Measurements from ENCODE around the gene ZMYM2.
A peak's percentile ranks its signal among the peaks of the same experiment; 100 is the strongest.
"Not testable (repeated sequence)": the region's sequence is repeated elsewhere in the genome, so short reads cannot be mapped to it uniquely, and the experiment has no call there.

ZMYM2 gene

GRCh38 chr13:19958155-19959111 lies at the start of gene ZMYM2:
TSS of gene ZMYM2 (plus strand) at chr13:19958727. CDS start at chr13:19993073, 34,346 bp downstream.
- DNase-seq, result peak; percentile 95

DNA sequence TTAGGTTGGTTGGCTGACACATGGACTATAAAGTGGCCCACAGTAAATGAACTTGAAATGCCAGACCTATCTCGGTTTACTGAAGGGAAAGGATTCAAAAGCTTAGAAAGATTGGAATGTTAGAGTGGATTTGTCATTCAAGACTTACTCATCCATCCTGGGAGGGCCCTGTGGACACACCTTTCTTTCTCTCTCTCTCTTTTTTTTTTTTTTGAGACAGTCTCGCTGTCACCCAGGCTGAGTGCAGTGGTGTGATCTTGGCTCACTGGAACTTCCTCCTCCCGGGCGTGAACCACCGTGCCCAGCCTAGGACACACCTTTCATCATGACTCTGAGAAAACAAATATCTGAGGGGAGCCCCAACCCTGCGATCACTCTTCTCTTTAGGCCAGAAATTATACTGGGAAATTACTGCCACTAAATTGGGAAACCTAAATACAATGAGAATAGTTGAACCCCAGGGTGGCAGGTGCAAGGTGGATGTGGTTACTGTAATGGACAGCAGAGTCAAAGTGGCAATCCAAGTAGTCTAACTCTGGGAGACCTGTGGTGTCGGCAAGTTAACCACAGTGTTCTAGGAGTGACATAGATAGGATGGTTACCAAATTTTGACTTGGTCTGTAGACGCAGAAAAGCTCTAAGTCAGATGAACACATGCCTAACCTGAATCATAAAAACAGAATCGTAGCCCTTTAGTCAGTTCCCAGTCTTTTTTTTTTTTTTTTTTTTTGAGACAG lies 48.0 kb upstream of the ZMYM2 start:
- no peak for DNase-seq

DNA sequence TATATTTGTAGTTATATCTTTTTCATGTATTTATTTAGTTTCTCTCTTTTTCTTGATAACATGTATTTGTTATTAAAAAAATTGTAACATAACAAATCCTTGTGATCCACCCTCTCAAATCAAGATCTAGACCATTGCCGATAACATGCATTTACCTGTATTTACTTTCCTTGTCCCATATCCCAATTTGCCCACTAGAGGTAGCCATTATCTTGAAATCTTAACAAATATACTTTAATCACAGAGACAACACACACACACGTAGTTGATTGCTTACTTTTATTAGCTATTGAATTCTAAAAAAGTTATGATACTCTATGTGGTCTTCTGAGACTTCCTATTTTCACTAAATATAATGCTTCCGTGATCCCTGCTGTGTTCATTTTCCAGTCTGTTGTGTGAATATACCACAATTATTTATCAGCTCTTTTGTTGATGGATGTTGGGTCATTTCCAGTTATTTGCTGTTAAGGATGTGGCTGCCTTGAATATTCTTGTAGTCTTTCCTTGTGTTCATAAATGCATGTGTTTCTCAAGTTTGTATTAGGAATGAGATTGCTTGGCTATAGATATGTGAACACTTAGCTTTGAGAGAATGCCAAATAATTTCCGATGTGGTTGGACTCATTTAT lies 31.3 kb upstream of the ZMYM2 start:
- no peak for DNase-seq

DNA sequence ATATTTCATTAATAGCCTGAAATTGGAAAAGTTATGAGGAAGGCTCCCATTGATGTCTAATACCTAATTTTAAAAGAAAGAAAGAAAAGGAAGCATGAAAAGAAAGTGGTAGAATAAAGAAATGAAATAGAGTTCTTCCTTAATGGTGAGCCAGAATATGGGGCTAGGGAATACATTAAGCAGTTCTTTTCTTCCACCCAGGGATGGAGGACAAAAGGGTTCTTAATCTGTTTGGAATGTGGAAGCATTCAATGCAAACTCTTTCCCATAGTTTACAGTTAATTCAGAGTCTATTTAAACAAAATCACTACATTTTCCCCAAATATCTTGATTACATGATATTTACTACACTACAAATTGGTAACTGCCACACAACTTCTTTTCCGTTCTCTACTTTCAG lies 18.4 kb upstream of the ZMYM2 start:
- no peak for DNase-seq

- no peak for DNase-seq
Measured at GRCh38 chr13:19950374-19950773, 8.2 kb upstream of the ZMYM2 start.

DNA sequence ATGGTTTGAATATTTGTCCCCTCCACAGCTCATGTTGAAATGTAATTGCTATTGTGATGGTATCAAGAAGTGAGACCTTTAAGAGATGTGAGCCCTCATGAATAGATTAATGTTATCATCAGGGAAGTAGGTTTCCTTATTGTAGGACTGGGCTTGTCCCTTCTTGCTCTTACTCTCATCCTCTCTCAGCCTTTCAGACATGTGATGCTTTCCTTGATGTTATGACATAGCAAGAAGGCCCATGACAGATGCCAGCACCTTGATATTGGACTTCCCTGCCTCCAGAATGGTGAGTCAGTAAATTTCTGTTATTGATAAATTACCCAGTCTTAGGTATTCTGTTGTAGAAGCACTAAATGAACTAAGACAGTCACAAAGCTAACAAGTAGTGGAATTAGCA lies 5.7 kb upstream of the ZMYM2 start:
- no peak for DNase-seq

DNA sequence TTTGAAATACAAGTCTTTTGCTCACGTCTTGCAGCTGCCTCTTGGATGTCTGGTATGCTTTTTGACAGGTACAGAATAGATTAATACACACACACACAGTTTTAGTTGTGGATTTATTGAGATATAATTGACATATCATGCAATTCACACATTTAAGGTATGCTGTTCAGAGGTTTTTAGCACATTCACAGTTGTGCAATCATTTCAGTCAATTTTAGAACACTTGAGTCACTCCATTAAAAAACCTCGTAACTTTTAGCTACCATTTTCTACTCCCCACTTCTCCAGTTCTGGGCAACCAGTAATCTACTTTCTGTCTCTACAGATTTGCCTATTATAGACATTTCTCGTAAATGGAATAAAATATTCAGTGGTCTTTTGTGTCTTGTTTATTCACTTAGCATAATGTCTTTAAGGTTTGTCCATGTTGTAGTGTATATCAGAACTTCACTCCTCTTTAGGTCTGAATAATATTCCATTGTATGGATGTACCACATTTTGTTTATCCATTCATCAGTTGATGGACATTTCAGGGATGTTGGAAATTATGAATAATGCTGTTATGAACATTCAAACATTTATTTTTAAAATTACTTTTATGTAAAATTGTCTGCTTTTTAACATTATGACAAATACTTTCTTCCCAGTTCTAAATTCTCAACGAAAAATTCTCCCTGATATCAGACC lies 2.5 kb upstream of the ZMYM2 start:
- DNase-seq, result no peak

DNA sequence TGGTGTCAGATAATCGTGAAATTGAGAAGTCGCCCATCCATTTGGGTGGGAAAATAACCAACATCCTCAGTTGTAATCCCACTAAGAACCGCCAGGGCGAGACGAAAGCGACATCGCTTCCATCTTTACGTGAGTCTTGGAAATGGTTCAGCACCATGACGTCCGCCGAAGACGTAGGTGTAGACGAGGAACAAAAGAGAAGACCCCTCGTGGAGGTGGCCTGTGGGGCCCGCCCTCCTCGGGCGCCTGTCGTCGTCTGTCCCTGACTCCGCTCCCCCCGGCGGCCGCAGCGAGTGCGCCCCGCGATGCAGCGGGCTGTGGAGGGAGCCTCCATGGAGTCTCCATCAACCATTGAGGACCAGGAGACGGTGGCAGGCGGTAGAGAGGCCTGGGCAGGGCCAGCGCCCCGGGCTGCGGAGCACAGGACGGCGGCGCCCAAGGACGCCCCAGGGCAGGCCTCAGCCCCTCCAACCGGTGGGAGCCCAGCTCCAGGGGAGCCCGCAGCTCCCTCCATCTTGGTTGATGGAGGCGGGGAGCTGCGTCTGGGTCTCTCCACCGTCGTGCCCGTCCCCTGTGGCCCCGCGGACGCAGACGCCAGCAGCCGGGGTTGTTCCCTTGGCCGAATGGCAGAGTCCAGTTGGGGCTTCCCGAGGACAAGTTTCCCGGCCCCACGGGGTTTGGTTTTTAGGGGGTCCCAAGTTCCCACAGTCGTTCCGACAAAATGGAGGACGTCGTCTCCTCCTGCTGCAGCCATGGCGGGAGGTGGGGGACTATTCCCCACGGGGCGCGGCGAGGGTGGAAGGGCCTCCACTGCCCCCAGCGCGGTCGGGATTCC lies 990 bp upstream of the ZMYM2 start:
- peak; percentile 85 for DNase-seq

DNA sequence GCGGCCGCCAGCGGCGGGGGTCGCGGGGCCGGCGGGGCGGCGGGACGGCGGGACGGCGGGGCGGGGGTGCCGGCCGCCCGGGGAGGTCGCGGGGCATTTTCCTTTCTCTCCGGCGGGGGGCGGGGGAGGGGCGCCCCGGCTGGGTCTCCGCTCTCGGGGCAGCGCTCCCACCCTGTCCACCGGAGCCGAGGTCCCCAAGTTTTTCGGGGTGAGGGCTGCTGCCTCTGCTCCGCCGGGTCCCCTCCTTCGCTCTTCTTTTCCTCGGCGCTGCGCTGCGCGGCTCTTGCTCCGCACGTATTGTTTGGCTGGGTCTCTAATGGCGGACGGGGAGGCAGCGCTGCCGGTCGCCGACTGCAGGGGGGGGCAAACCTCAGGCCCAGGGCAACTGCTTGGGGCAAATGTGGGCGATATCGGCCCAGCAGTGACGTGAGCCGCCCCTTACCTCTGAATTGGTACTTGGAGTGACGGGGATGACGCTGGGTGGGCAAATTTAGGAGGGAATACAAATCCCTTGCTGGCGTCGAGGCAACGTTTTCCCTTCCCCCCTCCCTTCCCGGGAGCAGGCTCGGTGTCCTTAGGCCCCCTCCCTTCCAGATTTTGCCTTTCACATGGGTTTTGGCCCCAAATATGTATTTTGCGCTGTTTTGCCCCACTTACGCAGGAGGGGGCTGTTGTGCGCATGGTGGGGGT lies 759 bp downstream of the ZMYM2 start:
- DNase-seq, result peak; percentile 74

DNA sequence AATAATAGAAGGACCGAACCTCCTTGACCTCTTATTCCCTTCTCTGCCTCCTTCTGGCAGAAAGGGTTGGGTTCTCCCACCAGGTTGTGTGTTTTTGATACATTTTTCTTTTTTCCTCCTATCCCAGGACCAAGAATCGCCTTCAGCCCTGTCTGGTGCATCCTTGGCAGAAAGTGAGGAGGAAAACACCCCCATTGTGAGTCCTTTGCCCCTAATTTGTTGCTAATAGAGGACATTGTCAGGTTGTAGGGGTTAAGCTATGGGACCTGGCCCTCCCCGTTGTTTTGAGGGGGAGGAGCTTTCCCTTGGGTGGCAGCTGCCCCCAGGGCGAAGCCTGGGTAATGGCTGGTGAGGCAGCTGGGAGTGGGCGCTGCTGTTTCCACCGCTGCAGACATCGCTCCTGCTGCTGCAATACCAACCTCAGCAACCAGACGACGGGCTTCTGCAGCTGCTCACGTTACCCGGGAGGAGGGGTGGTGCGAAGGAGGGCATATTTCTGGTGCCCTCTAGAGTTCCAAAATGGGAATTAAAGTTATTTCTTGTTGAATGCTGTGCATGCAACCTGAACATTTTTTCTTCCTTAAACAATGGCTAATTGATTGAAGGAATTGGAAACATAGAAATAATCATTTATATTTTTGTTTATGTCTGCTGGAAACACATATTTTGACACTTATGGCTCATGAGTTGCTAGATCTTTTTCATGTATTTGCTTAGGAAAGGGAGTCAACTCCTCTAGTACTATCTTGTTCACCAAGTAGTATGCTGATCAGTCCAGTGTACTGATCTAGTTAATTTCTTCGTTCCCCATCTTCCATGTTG lies 1.5 kb downstream of the ZMYM2 start:
- DNase-seq, result peak; percentile 90

- DNase-seq, result no peak
Measured at GRCh38 chr13:19960653-19960976, 2.1 kb downstream of the ZMYM2 start.

DNA sequence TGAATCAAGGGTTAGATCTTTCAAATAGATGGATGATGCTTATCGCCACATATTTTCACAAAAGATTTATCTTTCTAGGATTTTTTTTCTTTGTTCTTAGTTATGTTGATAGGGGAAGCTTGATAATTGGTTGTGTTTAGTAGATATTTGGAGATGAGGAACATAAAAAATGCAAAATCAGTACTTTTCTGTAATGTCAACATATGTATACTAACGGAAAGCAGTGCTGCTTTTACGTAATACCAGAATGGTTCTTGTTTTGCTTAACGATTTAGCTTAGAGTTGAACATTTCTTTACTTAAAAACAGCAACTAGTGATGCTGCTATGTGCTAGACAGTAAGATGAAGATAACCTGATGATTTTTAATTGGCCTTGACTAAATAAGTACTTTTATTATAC lies 3.0 kb downstream of the ZMYM2 start:
- DNase-seq, result no peak

DNA sequence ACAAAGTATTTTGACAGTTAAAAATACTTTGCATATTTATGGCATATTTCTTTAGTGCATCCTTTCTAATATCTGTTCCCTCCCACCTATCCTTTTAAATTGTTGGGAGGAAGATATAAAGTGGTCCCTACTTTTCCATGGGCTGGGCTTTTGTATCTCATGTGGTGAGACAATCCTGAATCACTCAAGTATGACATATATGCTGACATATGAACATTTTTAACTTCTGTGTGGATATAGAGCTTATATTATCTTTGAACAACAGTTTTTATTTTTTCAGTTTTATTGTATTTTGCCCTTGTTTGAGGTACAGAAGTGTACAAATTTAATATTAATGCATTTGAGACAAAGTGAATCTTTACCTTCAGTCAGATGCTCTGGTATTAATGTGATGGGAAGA lies 3.4 kb downstream of the ZMYM2 start:
- DNase-seq, result no peak

GRCh38 chr13:19962894-19963293 lies 4.4 kb downstream of the ZMYM2 start:
- DNase-seq, result no peak

DNA sequence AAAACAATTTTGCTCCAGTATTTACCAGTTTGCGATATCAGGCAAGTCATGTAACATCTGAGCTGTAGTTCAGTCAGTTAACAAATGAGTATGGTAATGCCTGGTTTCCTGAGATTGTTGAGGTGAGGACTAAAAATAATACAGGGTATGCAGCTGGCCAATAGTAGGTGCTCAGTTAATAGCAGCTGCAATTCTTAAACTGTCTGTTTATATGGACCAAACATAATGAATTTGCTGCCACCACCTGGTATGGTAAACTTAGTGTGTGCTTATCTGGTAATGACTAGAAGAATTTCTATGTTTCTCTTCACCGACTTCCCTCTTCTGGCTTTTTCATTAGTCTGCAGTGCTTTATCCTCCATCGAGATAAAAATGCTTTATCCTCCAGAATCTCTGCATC lies 9.1 kb downstream of the ZMYM2 start:
- no peak for DNase-seq

DNA sequence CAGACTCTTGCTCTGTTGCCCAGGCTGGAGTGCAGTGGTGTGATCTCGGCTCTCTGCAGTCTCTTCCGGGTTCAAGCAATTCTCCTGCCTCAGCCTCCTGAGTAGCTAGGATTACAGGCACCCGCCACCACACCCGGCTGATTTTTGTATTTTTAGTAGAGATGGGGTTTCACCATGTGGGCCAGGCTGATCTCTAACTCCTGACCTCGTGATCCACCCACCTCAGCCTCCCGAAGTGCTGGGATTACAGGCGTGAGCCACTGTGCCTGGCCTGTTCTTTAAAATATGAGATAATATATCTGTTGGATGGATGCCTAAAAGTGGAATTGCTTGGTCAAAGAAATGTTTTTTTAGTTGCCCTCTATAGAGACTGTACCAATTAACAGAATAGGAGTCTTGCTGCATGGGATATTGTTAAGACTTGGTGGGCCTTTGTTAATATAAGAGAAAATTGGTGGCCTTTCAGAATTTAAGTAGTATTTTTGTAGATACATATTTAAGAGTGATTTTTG lies 16.0 kb downstream of the ZMYM2 start:
- not testable (repeated sequence) for DNase-seq

DNA sequence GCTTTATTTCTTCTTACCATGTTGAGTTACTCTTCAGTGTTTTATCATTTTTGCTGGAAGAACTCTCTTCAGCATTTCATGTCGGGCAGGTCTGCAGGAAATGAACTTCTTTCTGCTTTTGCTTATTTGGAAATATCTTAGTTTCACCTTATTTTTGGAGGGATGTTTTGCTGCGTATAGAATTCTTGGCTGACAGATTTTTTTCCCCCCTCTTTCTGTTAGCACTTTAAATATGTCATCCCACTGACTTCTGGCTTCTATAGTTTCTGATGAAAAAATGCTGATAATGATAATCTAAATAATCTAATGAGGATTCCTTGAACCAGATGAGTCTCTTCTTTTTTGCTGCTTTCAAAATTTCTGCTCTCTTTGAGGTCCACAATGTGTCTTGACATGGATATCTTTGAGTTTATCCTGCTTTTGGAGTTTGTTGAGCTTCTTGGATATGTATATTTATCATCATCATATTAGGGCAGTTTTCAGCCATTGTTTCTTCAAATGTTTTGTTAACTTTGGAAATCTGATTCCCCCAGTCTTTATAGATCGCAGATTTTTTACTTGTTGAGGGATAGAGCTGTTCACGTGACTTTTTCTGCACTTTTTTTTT lies 20.4 kb downstream of the ZMYM2 start:
- DNase-seq, result no peak

DNA sequence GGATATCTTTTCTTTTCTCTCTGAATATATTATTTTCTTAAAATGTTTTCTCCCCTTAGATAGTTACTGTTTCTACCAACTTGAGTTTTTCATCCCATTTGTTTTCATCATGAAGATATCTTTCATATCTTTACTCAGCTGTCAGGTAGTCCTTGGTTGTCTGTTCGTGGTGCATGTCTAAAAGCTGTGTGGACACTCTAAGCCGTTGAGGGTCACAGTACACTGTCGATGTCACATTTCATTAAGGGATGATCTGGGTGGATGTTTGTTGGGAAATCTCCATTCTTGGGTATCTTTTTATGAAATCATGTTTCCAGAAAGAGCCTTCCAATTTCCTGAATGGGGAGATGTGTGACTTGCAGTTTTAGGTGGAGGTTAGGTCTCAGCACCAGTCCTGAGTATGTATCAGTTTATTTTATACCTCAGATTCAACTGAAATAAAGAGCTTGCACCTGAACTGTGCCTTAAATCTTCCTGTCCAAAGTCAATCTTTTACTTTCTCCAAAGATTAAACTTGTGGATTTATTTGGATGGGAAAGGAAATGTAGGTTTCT lies 23.2 kb downstream of the ZMYM2 start:
- no peak for DNase-seq

DNA sequence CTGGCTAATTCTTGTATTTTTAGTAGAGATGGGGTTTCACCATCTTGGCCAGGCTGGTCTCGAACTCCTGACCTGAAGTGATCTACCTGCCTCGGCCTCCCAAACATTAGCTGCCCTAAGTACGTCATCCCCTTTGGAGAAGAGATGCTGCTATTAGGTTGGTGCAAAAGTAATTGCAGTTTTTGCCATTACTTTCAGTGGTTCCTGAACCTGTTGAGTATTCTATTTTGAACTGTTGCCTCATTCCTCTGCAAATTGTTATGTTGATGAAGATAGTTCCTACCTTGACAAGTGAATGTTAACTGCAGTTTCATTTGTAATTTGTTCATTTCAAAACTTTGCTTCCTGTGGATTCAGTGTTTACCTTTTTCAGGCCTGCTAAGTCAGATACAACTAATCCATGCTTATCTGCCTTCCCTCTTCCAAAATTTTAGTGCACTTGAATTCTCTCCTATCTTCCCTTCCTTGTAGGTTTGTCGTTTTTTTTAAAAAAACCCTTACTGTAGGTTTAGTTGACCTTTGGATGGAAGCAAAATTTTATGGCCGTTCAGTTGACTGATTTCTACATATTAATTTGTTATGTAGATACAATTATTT lies 24.0 kb downstream of the ZMYM2 start:
- no peak for DNase-seq

All from CD4-positive, alpha-beta T cell treated with Interferon gamma for 1 hour (primary cell).